HepG2 (cell line): ENCODE measurements around the gene ATXN2. TPM values are rescaled to one million over a fixed set of nuclear protein-coding genes. Genes with fewer than 3 reads are reported as not detected.

Source experiments
- BCL6 ChIP-seq: IDR thresholded peaks from 2 replicates; pipeline ENCODE4 v1.6.1; 2016; ENCODE audit warnings: missing genetic modification reagents, missing compliant biosample characterization
- CREBL2 ChIP-seq: sonication (generic); formaldehyde crosslinking; IDR thresholded peaks from 2 replicates; pipeline ENCODE4 v1.8.1; 2023; ENCODE audit warnings: missing genetic modification reagents, mild to moderate bottlenecking, borderline replicate concordance
- HNF1B ChIP-seq: sonication (generic); formaldehyde crosslinking; IDR thresholded peaks from 2 replicates; pipeline ENCODE4 v1.5.1; 2020; ENCODE audit warnings: mild to moderate bottlenecking, moderate library complexity, missing genetic modification reagents
- KDM4B ChIP-seq: sonication (generic); formaldehyde crosslinking; IDR thresholded peaks from 2 replicates; pipeline ENCODE4 v1.4.0; 2020; ENCODE audit warnings: missing genetic modification reagents
- MAFF ChIP-seq: IDR thresholded peaks from 2 replicates; pipeline ENCODE4 v1.6.1; 2011; ENCODE audit warnings: low read depth, low read length, improper control_type of control experiment
- MZF1 ChIP-seq: sonication (generic); formaldehyde crosslinking; IDR thresholded peaks from 2 replicates; pipeline ENCODE4 v1.8.1; 2023; ENCODE audit warnings: mild to moderate bottlenecking, missing genetic modification reagents, borderline replicate concordance
- NCOA2 ChIP-seq: sonication (generic); formaldehyde crosslinking; IDR thresholded peaks from 2 replicates; pipeline ENCODE4 v1.8.0; 2022; ENCODE audit warnings: inconsistent platforms
- SAP130 ChIP-seq: IDR thresholded peaks from 2 replicates; pipeline ENCODE4 v1.6.1; 2016; ENCODE audit warnings: low read depth
- ZBTB7A ChIP-seq: sonication (generic); formaldehyde crosslinking; IDR thresholded peaks from 2 replicates; pipeline ENCODE4 v1.8.0; 2022; ENCODE audit warnings: mild to moderate bottlenecking, missing genetic modification reagents
- ZMAT5 ChIP-seq: sonication (generic); formaldehyde crosslinking; IDR thresholded peaks from 2 replicates; pipeline ENCODE4 v1.5.0; 2020; ENCODE audit warnings: mild to moderate bottlenecking, low read depth, missing genetic modification reagents, borderline replicate concordance
- ZNF10 ChIP-seq: sonication (generic); formaldehyde crosslinking; IDR thresholded peaks from 2 replicates; pipeline ENCODE4 v1.4.0; 2020; ENCODE audit warnings: mild to moderate bottlenecking, low read depth, missing genetic modification reagents, borderline replicate concordance
- ZNF234 ChIP-seq: sonication (generic); formaldehyde crosslinking; conservative IDR thresholded peaks from 2 replicates; pipeline ENCODE4 v1.5.1; 2020; ENCODE audit warnings: mild to moderate bottlenecking, missing genetic modification reagents
- ZNF468 ChIP-seq: sonication (generic); formaldehyde crosslinking; IDR thresholded peaks from 2 replicates; pipeline ENCODE4 v1.8.0; 2022; ENCODE audit warnings: mild to moderate bottlenecking, moderate library complexity, missing genetic modification reagents
- ZNF7 ChIP-seq: IDR thresholded peaks from 2 replicates; pipeline ENCODE4 v1.6.1; 2016; ENCODE audit warnings: missing biosample characterization, missing genetic modification reagents
- ZNF788 ChIP-seq: sonication (generic); formaldehyde crosslinking; IDR thresholded peaks from 2 replicates; pipeline ENCODE4 v1.5.0; 2020; ENCODE audit warnings: mild to moderate bottlenecking, missing genetic modification reagents, borderline replicate concordance
- polyA plus RNA-seq, 8 experiments: library from polyadenylated mRNA; depleted of rRNA in 3 of 8; stranded (reverse) in 7 of 8; unstranded in 1 of 8; fragments of >200 nt; fragmentation: Illumina TruSeq in 4 of 8; extraction: Trizol in 4 of 8; gene quantifications; 2 replicates each; pipeline versions ENCODE4 v1.2.1 to v1.2.3, GENCODE V29; 2011 to 2016; ENCODE audit warnings: low read depth in 4 of 8, missing spikeins in 1 of 8, mixed read lengths in 1 of 8; ENCODE audit not compliant: insufficient read depth in 1 of 8
- total RNA-seq, 5 experiments: library from RNA; depleted of rRNA; stranded (reverse); fragments of >200 nt; fragmentation: Illumina TruSeq; extraction: Trizol; gene quantifications; 2 replicates each; pipeline ENCODE4 v1.2.3, GENCODE V29; 2016; ENCODE audit warnings: low read depth in 1 of 5
- TF ChIP-seq, protein P1 (sequence below): sonication (generic); formaldehyde crosslinking; IDR thresholded peaks from 2 replicates; pipeline ENCODE4 v1.4.0; 2020; ENCODE audit warnings: mild to moderate bottlenecking, missing genetic modification reagents
- TF ChIP-seq, protein P2 (sequence below), 2 experiments: fragments of 450-650 bp in 1 of 2; sonication (generic) in 1 of 2; formaldehyde crosslinking; IDR thresholded peaks; 2 replicates each; pipeline versions ENCODE4 v1.5.0 to v1.8.0; 2020 to 2022; ENCODE audit warnings: mild to moderate bottlenecking in 1 of 2, missing genetic modification reagents in 1 of 2

Gene ATXN2
- total and polyA plus RNA-seq, 2 of the 13 experiments (the other 11 are each of a cell fraction or from before 2014, with no cell fraction given) = 18.1 to 27.1 TPM

DNA sequence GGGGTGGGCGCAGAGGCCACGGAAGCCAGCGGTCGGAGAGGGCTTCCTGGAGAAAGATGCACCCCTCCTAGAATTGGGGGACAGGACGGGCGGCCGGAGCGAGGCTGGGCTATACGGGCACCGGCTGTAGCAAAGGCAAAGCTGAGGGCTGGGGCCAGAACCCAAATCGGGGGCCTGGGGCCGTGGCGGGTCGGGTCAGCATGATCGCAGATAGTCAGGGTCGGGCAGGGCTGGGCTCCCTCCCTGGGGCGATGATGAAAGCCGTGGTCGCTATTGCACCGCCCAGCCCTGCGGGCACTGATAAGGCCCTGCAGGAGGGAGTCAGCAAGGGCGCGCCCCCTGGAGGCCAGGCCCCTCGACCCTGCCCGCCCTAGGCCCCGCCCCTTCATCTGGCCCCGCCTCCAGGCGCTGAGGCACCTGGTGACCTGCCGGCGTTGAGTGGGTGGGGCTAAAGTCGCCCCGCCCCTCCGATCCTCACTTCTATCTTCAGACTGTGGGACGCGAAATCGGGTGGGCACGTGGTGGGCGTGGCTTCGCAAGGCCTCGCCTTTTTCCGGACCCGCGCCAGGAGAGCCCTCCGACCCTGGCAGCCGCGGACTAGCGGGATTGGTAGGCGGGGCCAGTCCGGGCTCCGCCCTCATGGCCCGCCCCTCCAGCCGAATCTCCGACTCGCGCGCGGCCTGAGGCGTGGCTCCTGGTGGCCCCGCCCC is 193.8 kb downstream of the ATXN2 start (continued):
- TF ChIP-seq HNF1B (CRISPR knock-in tag) (peak; percentile 82), BCL6 (CRISPR knock-in tag) (peak; percentile 46; the same call in 1 of the 2 replicates), MZF1 (no peak), ZNF468 (CRISPR knock-in tag) (no peak), KDM4B (CRISPR knock-in tag) (no peak; the same call in 1 of the 2 replicates), ZNF10 (no peak), ZNF234 (CRISPR knock-in tag) (no peak), SAP130 (CRISPR knock-in tag) (peak; percentile 63), ZNF7 (CRISPR knock-in tag) (no peak; the same call in 1 of the 2 replicates), ZMAT5 (CRISPR knock-in tag) (no peak), NCOA2 (CRISPR knock-in tag) (no peak), MAFF (no peak), ZNF788 (CRISPR knock-in tag) (no peak), CREBL2 (CRISPR knock-in tag) (peak; percentile 60; the same call in 1 of the 2 replicates), ZBTB7A (0 out of 2 replicates have a peak, but pooled peaks have one; percentile 44)
- TF ChIP-seq, protein P1, sequence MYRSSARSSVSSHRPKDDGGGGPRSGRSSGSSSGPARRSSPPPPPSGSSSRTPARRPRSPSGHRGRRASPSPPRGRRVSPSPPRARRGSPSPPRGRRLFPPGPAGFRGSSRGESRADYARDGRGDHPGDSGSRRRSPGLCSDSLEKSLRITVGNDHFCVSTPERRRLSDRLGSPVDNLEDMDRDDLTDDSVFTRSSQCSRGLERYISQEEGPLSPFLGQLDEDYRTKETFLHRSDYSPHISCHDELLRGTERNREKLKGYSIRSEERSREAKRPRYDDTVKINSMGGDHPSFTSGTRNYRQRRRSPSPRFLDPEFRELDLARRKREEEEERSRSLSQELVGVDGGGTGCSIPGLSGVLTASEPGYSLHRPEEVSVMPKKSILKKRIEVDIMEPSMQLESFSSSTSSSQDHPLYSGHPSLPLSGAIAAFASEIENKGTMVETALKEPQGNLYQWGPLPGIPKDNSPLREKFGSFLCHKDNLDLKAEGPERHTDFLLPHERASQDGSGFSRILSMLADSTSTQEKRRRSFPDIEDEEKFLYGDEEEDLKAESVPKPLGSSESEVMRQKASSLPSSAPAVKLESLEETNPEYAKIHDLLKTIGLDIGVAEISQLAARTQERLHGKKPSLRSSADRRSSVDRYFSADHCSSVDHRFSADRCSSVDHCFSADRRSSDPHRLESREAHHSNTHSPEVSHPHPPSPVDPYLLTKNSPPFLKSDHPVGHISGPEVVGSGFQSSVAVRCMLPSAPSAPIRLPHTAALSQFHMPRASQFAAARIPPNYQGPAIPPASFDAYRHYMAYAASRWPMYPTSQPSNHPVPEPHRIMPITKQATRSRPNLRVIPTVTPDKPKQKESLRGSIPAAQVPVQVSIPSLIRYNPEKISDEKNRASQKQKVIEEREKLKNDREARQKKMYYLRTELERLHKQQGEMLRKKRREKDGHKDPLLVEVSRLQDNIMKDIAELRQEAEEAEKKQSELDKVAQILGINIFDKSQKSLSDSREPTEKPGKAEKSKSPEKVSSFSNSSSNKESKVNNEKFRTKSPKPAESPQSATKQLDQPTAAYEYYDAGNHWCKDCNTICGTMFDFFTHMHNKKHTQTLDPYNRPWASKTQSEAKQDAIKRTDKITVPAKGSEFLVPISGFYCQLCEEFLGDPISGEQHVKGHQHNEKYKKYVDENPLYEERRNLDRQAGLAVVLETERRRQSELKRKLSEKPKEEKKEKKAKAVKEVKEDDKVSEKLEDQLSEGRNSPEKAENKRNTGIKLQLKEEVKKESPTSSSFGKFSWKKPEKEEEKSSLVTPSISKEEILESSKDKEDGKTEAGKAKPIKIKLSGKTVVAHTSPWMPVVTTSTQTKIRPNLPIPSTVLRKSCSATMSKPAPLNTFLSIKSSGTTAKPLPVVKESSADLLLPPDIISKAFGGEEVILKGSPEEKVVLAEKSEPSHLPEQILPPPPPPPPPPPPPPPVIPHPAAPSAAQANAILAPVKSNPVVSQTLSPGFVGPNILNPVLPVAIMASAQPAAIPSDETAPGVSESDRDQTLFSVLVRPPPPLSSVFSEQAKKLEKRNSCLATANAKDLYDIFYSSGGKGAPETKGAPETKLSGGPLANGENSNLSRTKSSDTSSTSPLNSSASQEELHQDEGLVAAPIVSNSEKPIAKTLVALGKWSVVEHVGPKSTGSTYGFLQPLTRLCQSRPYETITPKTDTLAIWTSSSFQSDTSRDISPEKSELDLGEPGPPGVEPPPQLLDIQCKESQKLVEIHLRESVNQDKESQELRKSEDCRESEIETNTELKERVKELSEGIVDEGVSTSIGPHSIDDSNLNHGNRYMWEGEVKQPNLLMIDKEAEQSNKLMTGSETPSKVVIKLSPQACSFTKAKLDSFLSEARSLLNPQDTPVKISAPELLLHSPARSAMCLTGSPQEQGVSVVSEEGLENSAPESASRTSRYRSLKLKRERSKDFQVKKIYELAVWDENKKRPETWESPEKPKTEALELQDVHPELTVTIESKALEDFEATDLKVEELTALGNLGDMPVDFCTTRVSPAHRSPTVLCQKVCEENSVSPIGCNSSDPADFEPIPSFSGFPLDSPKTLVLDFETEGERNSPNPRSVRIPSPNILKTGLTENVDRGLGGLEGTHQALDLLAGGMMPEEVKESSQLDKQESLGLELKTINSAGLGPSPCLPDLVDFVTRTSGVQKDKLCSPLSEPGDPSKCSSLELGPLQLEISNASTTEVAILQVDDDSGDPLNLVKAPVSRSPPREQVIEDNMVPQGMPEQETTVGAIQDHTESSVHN = no peak
- TF ChIP-seq, protein P2, sequence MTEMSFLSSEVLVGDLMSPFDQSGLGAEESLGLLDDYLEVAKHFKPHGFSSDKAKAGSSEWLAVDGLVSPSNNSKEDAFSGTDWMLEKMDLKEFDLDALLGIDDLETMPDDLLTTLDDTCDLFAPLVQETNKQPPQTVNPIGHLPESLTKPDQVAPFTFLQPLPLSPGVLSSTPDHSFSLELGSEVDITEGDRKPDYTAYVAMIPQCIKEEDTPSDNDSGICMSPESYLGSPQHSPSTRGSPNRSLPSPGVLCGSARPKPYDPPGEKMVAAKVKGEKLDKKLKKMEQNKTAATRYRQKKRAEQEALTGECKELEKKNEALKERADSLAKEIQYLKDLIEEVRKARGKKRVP (CRISPR knock-in tag; IDR thresholded peaks at IDR 0.05) = peak; percentile 35 to 100; a peak in 2 of 4 replicates
